Fibroblast of lung (primary cell): ENCODE results near the gene HYAL2. TPM values are rescaled to one million over a fixed set of nuclear protein-coding genes. Genes with fewer than 3 reads are reported as not detected.

Experiments used
- DNase-seq, 2 donors: peaks; one replicate each; pipeline versions ENCODE4 v3.0.0 to v3.0.0-alpha.2; 2010; ENCODE audit warnings: low read depth in 2 of 2
- H2AFZ ChIP-seq: 2 replicates; pipeline ENCODE4 v1.5.1; 2012; ENCODE audit warnings: low read length, control low read depth, inconsistent platforms
- H3K27ac ChIP-seq: 2 replicates; pipeline ENCODE4 v1.5.1; 2011; ENCODE audit warnings: low read length, control low read depth; ENCODE audit not compliant: insufficient read depth
- H3K27me3 ChIP-seq: 2 replicates; pipeline ENCODE4 v1.5.1; 2011; ENCODE audit warnings: mild to moderate bottlenecking, low read length; ENCODE audit not compliant: control insufficient read depth, insufficient read depth
- H3K36me3 ChIP-seq: 2 replicates; pipeline ENCODE4 v1.5.1; 2011; ENCODE audit warnings: low read length; ENCODE audit not compliant: control insufficient read depth, insufficient read depth
- H3K4me1 ChIP-seq: 2 replicates; pipeline ENCODE4 v1.5.1; 2011; ENCODE audit warnings: low read length; ENCODE audit not compliant: control insufficient read depth, insufficient read depth; ENCODE audit errors: extremely low read depth
- H3K4me2 ChIP-seq: 2 replicates; pipeline ENCODE4 v1.5.1; 2011; ENCODE audit warnings: low read length, control low read depth; ENCODE audit not compliant: insufficient read depth; ENCODE audit errors: extremely low read depth
- H3K4me3 ChIP-seq, 4 experiments: fragments of 200-600 bp in 1 of 4; sonication (generic) in 1 of 4; replicated peaks in 1 of 4; 2 replicates each; pipeline ENCODE4 v1.5.1; 2011 to 2016; ENCODE audit warnings: low read length in 4 of 4, low read depth in 3 of 4, mild to moderate bottlenecking in 3 of 4, control low read depth in 2 of 4, inconsistent platforms in 1 of 4, mixed read lengths in 1 of 4; ENCODE audit not compliant: insufficient read depth in 1 of 4; ENCODE audit errors: control extremely low read depth in 1 of 4
- H3K79me2 ChIP-seq: 2 replicates; pipeline ENCODE4 v1.5.1; 2012; ENCODE audit warnings: mild to moderate bottlenecking, low read length, inconsistent platforms; ENCODE audit not compliant: control insufficient read depth, insufficient read depth
- H3K9ac ChIP-seq: 2 replicates; pipeline ENCODE4 v1.5.1; 2011; ENCODE audit warnings: mild to moderate bottlenecking, low read length, control low read depth; ENCODE audit not compliant: insufficient read depth
- H3K9me3 ChIP-seq: 2 replicates; pipeline ENCODE4 v1.5.1; 2012; ENCODE audit warnings: low read depth, low read length; ENCODE audit not compliant: control insufficient read depth, insufficient read depth
- H4K20me1 ChIP-seq: 2 replicates; pipeline ENCODE4 v1.5.1; 2011; ENCODE audit warnings: low read length; ENCODE audit not compliant: control insufficient read depth, insufficient read depth; ENCODE audit errors: extremely low read depth
- EZH2 ChIP-seq: IDR thresholded peaks from 2 replicates; pipeline ENCODE4 v1.5.1; 2012; ENCODE audit warnings: low read length, control low read depth, mild to moderate bottlenecking; ENCODE audit errors: missing control alignments
- polyA plus RNA-seq, 2 donors: library from polyadenylated mRNA; depleted of rRNA in 1 of 2; stranded (reverse) in 1 of 2; unstranded in 1 of 2; fragments of >200 nt; gene quantifications; 2 replicates each; pipeline ENCODE4 v1.2.1, GENCODE V29; 2011 to 2012; ENCODE audit warnings: missing spikeins in 1 of 2
- total RNA-seq: library from RNA; depleted of rRNA; stranded (reverse); fragments of >200 nt; gene quantifications from 2 replicates; pipeline ENCODE4 v1.2.1, GENCODE V29; 2014
- TF ChIP-seq, protein P1 (sequence below), 2 donors: IDR thresholded peaks in 1 of 2; conservative IDR thresholded peaks in 1 of 2; 1 replicate in 1 of 2; 2 replicates in 1 of 2; pipeline ENCODE4 v1.5.1; 2011 to 2012; ENCODE audit warnings: low read length in 2 of 2, control low read depth in 1 of 2, inconsistent platforms in 1 of 2, low read depth in 1 of 2, mild to moderate bottlenecking in 1 of 2

HYAL2 gene
- total and polyA plus RNA-seq, 2 donors (not counting 1 experiment from before 2014, with no cell fraction given), result 35.1 to 52.5 TPM

DNA sequence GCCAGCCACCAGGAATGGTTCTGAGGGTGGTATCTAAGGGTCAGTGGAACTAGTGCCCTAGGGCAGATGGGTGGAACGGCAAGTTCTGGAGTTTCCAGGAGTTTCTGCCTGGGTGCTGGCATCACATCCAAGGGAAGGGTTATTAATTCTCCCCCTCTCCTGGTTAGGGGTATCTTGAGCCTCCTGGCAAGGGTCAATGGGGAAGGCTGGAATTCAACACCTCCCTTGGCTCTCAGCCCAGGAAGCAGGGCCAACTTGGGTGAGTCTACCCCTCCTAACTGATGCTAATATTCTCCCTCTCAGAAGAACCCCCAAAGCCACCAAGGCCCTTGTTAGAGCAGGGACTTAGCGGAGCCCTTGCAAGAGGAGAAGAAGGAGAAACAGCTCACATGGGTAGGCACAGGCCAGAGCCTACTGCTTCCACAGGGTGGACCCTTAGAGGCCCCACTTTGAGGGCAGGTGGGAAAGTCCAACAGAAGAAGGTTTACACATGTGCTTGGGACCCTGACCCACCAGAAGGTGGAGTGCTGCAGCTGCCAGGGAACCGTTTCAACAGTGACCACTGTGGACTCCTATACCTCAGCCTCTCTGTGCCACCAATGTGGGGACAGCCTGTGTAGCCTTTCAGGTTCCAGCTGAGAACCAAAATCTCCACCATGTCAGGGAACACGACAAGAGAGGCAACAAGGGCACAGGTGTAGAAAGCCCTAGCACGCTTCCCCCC lies 33.4 kb upstream of the HYAL2 start:
- H3K9ac ChIP-seq, result no peak overlapping the region
- no peak for DNase-seq

DNA sequence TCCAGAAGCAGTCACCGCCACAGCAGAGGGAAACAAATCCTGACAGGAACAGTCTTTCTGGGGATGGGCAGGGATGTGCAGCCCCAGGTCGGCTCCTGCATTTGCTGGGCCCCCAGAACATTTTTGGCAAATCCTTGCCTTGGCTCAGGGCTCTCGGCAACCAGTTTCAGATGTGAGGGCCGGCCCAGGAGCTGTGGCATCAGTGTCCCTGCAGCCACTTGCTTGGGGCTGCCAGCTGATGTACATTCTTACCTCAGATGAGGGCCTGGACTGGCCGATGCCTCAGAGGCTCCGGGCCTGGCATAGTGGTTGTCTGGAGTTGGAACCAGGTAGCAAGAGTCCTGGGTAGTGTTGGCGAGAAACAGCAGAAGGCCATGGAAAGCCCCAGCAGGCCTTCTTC lies 32.3 kb upstream of the HYAL2 start:
- no peak for DNase-seq
- Histone ChIP-seq H2AFZ (no peak overlapping the region), H3K9me3 (no peaks in the 10 kb centered on the region), H4K20me1 (no peaks in the 10 kb centered on the region), H3K36me3 (peaks cover 26% of the 10 kb centered on the region), H3K4me3 (no peak overlapping the region), H3K27me3 (no peaks in the 10 kb centered on the region), H3K4me2 (no peak overlapping the region), H3K79me2 (peaks cover 58% of the 10 kb centered on the region), H3K9ac (no peak overlapping the region), H3K4me1 (peaks cover 17% of the 10 kb centered on the region), H3K27ac (no peak overlapping the region)
- no peak for TF ChIP-seq EZH2
- TF ChIP-seq, protein P1, sequence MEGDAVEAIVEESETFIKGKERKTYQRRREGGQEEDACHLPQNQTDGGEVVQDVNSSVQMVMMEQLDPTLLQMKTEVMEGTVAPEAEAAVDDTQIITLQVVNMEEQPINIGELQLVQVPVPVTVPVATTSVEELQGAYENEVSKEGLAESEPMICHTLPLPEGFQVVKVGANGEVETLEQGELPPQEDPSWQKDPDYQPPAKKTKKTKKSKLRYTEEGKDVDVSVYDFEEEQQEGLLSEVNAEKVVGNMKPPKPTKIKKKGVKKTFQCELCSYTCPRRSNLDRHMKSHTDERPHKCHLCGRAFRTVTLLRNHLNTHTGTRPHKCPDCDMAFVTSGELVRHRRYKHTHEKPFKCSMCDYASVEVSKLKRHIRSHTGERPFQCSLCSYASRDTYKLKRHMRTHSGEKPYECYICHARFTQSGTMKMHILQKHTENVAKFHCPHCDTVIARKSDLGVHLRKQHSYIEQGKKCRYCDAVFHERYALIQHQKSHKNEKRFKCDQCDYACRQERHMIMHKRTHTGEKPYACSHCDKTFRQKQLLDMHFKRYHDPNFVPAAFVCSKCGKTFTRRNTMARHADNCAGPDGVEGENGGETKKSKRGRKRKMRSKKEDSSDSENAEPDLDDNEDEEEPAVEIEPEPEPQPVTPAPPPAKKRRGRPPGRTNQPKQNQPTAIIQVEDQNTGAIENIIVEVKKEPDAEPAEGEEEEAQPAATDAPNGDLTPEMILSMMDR (conservative IDR thresholded peaks at IDR 0.05 in 1 of 2, IDR thresholded peaks at IDR 0.05 in 1 of 2; ENCODE audit: low read depth in 1 of 2, low read length in 2 of 2), result no peak

More for the DNA sequence above, 33.4 kb upstream of the HYAL2 start:
- Histone ChIP-seq H3K9me3 (no peaks in the 10 kb centered on the region), H2AFZ (no peak overlapping the region), H3K36me3 (peaks cover 26% of the 10 kb centered on the region), H4K20me1 (no peaks in the 10 kb centered on the region), H3K27ac (no peak overlapping the region), H3K4me1 (peaks cover 12% of the 10 kb centered on the region), H3K79me2 (peaks cover 54% of the 10 kb centered on the region), H3K4me3 (peak overlapping the region in 3 of 4 experiments; percentile 72 to 84 (median 73)), H3K4me2 (peak overlapping the region; percentile 99), H3K27me3 (no peaks in the 10 kb centered on the region)
- TF ChIP-seq, protein P1 (conservative IDR thresholded peaks at IDR 0.05 in 1 of 2, IDR thresholded peaks at IDR 0.05 in 1 of 2; ENCODE audit: low read depth in 1 of 2, low read length in 2 of 2), result no peak
- TF ChIP-seq EZH2, result no peak

DNA sequence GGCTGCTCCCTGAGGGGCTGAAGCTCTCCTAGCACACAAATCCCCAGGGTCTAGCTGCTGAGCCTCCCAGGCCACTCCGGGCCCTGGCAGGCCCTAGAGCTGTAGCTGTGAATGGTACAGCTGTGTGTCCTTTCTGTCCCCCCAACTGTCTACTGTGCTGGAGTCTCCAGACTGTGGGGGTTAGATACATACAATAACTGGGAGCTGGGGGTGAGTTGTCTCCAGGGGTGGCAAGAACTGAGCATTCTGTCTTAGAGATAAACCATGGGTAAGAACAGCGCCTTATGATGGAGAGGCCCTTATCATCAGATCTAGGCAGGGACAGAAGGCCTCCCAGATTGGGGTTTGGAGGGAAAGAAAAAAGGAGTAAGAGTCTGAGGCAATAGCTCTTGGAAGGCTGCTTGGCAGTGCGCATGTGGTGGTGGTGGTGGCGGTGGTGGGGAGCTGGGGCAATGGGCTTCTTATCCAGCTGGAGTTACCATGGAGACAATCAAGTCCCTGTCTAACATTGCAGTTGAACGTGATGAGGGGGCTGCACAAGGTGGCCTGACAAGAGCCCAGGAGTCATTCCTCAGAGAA lies 31.7 kb upstream of the HYAL2 start:
- no peaks in the 10 kb centered on the region for H3K27me3 ChIP-seq
- H3K4me1 ChIP-seq, result peaks cover 17% of the 10 kb centered on the region
- TF ChIP-seq, protein P1 (conservative IDR thresholded peaks at IDR 0.05 in 1 of 2, IDR thresholded peaks at IDR 0.05 in 1 of 2; ENCODE audit: low read depth in 1 of 2, low read length in 2 of 2), result no peak
- TF ChIP-seq EZH2, result no peak
- H3K4me2 ChIP-seq, result no peak overlapping the region
- no peak overlapping the region for H2AFZ ChIP-seq
- H3K36me3 ChIP-seq, result peaks cover 26% of the 10 kb centered on the region
- peaks cover 59% of the 10 kb centered on the region for H3K79me2 ChIP-seq
- no peaks in the 10 kb centered on the region for H3K9me3 ChIP-seq
- no peak overlapping the region for H3K4me3 ChIP-seq
- no peak overlapping the region for H3K9ac ChIP-seq
- no peak for DNase-seq
- H4K20me1 ChIP-seq, result no peaks in the 10 kb centered on the region
- no peak overlapping the region for H3K27ac ChIP-seq
